Endothelial cell of umbilical vein (primary cell): ENCODE data around the gene INPP4B.

Source experiments
- CTCF ChIP-seq, 2 donors: IDR thresholded peaks; 1 replicate in 1 of 2; 2 replicates in 1 of 2; pipeline ENCODE4 v1.5.1; 2011; ENCODE audit warnings: low read length in 2 of 2, mild to moderate bottlenecking in 2 of 2, moderate library complexity in 2 of 2, control low read depth in 1 of 2, inconsistent platforms in 1 of 2, low read depth in 1 of 2; ENCODE audit not compliant: insufficient read depth in 1 of 2; ENCODE audit errors: extremely low read depth in 1 of 2
- FOS ChIP-seq: IDR thresholded peaks from 2 replicates; pipeline ENCODE4 v1.6.1; 2011; ENCODE audit warnings: mild to moderate bottlenecking, low read length, moderate library complexity, borderline replicate concordance; ENCODE audit not compliant: insufficient read depth
- POLR2A ChIP-seq: IDR thresholded peaks from 2 replicates; pipeline ENCODE4 v1.6.1; 2012; ENCODE audit warnings: low read depth, mild to moderate bottlenecking, control low read depth, low read length

GRCh38 chr4:142201041-142201440, 645.1 kb downstream of the INPP4B start:
- TF ChIP-seq CTCF (IDR thresholded peaks at IDR 0.05; ENCODE audit: extremely low read depth in 1 of 2, insufficient read depth in 1 of 2, low read depth in 1 of 2, low read length in 2 of 2) (no peak), POLR2A (no peak), FOS (no peak)
